T-helper 1 cell (primary cell): ENCODE data around the gene NCL.
"Not testable (repeated sequence)": the region's sequence is repeated elsewhere in the genome, so short reads cannot be mapped to it uniquely, and the experiment has no call there.

Experiments used
- DNase-seq, 5 donors: peaks; one replicate each; pipeline ENCODE4 v3.0.0-alpha.2; 2012 to 2020

The NCL gene

DNA sequence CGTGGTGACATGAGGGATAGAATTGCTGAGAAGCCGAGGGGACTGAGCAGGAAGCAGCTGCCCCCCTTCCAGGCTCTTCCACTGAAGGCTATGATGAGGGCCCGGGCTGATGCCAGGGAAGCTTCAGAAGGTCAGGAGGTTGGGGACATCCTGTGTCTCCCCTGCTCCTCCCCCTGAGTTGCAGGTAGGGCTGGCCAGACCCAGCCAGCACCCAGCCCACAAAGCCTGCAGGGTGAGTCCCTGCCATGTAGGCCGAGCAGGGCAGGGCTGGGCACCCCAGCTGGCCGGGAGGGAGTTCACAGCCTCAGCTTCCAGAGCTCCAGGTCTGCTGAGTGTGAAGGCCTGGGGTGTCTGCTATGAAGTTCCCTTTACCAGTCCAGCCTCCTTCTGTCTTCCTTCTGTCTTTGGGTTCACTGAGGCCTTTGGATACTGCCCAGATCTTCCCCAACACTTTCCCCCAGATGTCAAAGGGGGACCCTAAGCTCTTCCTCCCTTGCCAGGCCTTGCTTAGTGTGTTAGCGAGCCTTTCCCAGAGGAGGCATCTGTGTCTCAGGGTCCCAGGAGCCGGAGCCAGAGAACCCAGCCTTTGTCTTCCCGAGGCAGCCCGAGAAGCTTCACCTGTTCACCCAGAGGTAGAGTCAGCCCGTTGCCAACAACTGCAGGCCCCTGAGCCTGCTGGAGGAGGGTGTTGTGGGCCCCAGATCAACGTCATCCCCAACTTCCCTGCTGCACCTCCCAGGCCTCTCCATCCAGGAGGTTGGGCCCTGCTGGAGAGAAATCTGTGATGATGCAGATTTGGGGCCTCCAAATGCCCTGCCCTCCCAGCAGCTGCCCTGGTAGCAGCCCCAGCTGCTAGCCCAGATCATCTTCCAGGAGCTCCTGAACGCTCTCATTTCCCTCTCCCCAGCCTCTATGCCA, 3.6 kb upstream of the NCL start:
- DNase-seq, result no peak

DNA sequence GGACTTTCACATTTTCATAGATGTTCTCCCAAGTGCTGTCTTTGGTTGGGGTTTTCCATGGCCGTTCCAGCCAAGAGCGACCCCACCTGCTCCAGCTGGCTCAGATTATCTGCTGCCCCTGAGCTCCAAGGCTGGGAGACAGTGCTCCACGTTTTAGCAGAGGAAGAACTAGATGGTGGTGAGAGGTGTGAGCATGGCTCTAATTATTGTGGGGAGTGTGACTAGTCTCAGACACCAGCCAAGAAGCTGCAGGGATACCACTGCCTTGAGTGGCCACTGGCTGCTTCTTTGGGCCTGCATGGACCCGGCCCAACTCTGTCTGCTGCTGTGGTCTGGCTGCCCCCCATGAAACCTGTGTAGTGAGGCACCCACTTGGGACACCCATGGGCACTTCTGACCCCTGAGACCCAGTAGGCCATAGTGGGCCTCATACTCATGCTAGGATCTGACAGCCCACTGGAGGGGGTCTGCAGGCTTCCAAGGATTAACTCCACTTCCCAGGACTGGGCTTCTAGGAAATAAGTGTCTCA, 2.8 kb upstream of the NCL start:
- DNase-seq, result no peak

DNA sequence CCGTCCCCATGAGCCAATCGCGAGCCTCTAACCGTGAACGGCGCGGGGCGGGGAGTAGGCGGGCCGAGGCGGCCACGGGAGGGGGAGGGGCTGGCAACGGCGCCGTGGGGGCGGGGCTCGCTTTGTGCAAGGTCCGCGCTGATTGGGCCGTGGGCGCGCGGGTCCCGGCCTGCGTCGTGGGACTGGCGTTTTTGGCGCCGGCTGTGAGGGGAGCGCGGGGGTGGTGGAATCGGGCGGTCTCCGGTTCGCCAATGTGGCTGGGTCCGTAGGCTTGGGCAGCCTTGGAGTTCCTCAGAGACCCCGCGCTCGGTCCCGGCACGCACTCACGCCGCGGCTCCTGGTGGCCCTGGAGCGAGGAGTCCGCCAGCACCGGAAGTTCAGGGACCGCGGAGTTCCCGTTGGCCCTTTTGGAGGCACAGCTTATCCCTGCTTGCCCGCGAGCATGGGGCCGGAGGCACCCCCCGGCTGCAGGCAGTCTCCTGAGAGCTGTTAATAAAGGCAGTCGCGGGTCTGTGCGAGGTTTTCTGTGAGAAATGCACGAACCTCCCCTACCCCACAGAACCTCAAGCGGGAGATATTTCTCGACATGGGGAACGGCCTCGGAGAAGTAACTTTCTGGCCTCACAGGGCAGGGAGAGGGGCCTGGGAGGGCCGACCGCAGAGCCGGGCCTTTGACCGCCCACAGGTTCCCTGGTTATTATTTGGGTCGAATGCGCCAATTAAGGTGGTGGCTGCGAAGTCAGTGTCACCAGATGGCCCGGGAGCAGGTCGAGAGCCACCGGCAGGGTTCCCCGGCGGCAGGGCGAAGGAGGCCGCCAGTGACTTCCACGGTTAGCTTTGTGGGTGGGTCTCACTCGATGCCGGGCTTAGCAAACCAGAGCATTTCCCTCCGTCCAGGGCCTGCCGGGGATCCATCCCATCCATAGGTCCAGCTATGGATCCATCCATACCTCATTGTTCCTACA, 574 bp upstream of the NCL start:
- DNase-seq, result peak; percentile 43 to 98 (median 97)

DNA sequence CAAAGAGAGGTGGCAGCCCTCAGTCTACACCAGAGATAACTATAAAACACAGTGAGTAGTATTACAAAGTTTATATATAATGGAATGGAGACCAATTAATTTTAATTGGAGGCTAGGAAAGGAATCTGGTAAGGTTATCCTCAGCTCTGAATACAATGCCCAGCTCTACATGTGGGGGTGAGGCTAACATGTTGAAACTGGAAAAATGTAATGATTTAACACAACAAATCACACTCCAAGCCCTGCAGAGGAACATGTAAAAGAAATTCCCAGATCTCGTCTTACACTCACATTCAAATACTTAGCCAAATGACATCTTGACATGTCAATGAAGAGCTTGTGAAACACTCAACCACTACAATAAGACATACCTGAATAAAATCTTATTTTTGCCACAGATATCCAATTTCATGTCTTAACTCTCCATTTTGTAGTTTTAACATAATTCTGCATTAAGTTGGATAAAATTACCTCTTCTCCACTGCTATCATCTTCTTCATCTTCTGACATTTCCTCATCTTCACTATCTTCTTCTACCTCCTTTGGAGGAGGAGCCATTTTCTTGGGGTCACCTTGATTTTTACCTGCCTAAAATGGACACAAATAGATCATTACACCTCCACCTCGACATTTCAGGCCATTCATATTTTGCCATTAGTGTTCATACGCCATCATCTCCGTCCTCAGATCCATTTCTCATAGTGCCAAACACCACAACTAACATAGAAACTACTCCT, 1.4 kb downstream of the NCL start:
- no peak for DNase-seq

DNA sequence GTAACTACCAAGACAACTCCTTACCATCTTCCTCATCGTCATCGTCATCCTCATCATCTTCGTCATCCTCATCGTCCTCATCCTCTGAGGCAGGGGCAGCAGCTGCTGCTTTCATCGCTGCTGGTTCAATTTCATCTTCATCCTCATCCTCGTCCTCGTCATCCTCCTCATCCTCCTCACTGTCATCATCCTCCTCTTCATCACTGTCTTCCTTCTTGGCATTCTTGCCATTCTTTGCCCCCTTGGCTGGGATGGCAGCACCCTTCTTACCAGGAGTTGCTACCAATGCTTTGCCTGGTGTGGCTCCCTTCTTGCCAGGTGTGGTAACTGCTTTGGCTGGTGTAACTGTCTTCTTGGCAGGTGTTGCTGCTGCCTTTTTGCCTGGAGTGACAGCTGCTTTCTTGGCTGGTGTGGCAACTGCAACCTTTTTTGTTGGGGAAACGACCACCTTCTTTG, 2.7 kb downstream of the NCL start:
- no peak for DNase-seq

DNA sequence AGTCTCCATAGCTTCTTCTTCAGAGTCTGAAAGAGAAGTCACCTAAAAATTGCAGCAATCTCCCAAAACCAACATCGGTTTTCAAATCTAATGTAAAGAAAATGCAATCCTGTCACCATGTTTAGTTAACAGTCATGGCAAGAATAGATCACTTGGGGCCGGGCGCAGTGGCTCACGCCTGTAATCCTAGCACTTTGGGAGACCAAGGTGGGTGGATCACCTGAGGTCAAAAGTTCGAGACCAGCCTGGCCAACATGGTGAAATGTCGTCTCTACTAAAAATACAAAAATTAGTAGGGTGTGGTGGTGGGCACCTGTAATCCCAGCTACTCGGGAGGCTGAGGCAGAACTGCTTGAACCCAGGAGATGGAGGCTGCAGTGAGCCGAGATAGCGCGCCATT, 3.4 kb downstream of the NCL start:
- not testable (repeated sequence) for DNase-seq

DNA sequence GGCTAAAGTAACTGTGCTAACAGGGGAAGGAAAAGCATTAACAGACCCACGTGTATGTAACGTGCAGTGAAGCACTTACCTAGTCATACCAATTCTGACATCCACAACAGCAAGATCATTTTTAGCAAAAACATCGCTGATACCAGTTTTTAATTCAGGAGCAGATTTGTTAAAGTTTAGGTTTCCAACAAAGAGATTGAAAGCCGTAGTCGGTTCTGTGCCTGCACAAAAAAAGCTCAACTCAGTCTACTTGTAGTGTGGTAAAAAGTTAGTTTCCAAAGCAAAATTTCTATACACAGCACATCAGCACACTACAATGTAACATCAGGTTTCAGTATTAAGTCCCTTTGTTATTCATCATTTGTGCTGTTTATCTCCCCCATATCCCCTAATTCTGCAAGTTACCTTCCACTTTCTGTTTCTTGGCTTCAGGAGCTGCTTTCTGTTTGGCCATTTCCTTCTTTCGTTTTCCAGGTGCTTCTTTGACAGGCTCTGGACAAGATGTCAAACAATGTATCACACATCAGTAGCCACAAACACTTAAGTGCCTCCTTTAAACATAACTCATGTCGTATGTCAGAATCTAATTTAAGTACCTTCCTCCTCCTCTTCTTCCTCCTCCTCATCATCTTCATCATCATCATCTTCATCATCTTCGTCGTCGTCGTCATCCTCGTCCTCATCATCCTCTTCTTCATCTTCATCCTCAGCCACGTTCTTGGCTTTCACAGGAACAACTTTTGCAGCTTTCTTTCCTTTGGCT, 4.0 kb downstream of the NCL start:
- no peak for DNase-seq

DNA sequence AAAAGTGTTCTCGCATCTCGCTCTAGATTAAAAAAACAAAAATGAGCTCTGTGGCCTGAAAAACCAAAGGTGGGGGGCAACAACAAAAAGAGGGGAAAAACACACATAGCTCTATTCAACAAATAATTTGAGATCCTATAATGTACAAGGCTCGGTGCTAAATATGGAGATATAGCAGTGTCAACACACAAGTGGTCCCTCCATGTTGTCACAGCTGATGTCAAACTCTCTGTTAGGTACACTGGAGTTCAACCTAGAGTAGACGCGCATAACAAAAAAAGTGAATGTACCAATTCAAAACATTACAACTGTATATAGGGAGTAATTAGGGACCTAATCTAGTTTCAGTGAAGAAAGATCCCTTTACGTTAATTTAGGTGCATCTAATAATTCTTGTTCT, 5.9 kb downstream of the NCL start:
- DNase-seq, result no peak

DNA sequence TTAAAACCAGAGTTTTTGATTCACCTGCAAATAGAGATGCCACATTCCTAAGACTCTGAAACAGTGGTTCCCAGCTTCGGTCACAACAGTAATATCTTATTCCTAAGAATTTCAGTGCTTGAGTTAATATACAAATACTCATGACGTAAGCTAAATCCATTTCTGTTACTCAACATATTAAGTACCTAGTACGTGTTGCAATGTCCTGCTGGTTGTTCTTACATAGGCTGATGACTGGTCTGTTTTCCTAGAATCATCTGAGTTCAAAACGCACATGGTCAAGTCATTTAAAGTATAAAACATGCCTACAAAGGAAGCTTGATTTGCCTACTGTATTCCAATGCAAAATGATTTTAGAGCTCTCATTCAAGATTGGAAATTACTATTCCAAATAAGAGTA, 7.2 kb downstream of the NCL start:
- DNase-seq, result no peak

DNA sequence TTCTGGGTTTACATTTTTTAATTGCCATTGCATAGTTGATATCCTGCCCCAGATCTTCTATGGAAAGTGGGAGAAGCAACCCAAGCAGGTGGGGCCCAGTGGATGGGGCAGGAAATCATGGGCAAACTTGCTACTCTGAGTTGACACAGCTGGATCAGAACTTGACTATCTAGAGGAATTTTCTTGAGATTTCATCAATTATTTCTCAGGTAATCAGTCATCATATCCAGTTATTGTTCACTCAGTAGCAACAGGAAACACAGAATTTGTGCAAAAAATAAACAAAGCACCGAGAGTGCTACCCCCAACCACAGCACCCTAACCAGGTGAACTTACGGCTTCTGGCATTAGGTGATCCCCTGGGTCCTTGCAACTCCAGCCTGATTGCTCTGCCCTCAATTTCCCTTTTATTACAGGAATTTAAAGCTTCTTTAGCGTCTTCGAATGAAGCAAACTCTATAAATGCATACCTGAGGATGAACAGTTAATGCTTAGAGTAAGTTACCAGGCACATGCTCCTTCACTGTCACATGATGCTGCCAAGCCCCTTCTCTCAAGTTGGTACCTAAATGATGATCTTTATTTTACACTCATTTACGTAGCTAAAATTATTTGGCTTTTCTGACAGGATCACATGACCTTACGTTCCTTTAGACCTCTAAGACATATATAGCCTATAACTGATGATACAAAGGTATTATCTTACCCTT, 7.8 kb downstream of the NCL start:
- DNase-seq, result no peak

DNA sequence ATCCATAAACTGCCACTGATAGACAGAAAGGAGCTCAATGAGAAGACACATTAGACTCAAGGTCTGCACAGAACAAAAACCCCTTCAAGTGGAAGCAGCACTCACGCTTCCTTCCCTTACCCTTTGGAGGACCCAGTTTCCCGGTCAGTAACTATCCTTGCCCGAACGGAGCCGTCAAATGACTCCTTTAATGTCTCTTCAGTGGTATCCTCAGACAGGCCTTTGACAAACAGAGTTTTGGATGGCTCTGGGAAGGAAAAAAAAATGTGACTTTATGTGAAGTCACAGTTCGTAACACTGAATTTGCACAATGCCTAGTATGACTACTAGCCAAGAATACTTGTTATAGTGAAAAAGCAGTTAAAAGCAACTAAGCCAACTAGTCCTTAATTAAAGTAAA, 8.4 kb downstream of the NCL start:
- DNase-seq, result no peak

DNA sequence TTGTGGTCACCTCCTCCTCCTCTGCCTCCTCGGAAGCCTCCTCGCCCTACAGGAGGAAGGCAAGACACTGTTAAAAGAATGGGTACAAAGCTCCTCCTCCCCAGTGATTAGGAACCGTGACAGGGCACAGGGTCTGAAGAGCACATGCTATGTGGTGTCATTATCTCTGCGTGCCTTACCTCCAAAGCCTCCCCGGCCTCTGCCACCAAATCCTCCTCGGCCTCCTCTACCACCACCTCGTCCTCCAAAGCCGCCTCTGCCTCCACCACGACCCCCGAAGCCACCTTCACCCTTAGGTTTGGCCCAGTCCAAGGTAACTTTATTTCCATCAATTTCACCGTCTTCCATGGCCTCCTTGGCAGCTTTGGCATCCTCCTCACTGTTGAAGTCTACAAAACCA, 9.1 kb downstream of the NCL start:
- DNase-seq, result no peak

DNA sequence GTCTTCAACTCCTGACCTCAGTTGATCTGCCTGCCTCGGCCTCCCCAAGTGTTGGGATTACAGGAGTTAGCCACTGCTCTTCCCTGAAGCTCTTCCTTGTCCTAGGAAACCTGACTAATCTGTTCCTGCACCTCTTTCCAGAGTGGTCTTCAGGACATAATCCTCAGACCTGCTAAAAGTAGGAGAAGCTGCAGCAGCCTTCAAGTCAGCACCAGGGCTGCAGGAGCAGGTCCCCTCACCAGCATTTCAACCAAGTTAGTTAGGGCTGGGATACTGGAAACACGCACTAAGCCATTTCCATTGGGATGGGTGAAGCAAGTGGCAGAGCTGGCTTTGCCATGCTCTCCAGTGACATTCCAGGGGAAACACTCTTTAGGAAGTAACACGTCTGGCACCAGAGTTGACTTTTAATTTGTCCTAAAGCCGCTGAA, 9.9 kb downstream of the NCL start:
- DNase-seq, result no peak

DNA sequence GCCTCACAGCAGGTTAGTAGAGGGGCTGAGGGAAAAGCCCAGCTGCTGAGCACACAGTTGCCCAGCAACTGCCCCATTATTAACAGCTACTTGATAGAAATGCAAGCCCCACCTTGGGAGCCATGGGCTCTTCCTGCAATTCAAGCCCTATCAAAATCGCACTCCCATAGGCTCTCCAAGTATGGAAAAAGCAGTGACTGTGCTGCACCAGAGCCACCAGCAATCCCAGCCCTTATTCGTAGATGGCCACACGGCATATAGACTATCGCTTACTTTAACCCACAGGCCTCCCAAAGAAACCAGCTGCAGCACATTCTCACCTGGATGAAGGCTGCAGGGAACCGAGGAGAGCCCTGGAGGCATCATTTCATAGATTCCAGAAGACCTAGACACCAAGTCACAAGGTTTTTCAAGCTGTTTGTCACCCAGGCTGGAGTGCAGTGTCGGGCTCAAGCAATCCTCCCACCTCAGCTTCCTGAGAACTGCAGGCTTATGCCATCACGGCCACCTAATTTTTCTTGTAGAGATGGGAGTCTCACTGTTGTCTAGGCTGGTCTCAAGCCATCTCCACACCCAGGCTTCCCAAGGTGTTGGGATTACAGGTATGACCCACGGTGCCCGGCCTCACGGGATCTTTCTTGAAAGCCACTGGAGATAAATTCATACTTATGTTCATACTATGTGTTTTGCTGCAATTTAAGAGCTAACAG, 11.3 kb downstream of the NCL start:
- no peak for DNase-seq

DNA sequence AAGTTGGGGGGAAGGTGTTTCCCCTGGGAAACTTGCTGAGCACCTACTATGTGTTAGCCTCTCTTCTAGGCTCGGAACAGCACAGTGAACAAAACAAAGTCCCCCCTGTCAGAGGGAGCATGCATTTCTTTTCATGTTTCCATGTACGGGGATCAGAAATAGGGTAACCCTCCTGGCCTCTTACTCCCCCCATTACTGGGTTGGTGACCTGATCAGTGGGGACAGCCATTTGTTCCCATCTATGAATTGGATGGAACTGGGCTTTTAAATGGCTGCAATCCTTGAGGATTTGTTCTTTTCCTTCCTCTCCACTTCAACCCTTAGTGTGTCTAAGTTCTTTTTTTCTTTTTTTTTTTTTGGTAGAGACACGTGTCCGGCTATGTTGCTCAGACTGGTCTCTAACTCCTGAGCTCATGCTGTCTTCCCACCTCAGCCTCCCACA, 13.7 kb downstream of the NCL start:
- no peak for DNase-seq

DNA sequence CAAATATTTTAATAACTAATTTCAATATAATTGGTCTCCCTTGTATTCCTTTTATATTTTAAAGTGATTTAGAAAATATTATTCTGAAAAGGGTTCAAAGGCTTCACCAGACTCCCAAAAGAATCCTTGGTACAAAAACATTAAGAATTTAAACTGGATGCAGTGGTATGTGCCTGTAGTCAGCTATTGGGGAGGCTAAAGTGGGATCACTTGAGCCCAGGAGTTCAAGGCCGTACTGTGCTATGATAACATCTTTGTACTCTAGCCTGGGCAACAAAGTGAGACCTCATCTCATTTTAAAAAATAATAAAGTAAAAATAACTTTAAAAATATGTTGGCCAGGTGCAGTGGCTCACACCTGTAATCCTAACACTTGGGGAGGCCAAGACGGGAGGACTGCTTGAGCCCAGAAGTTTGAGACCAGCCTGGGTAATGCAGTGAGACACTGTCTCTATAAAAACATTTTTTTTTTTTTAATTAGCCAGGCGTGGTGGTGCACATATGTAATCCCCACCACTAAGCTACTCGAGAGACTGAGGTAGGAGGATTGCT, 14.7 kb downstream of the NCL start:
- DNase-seq, result no peak

DNA sequence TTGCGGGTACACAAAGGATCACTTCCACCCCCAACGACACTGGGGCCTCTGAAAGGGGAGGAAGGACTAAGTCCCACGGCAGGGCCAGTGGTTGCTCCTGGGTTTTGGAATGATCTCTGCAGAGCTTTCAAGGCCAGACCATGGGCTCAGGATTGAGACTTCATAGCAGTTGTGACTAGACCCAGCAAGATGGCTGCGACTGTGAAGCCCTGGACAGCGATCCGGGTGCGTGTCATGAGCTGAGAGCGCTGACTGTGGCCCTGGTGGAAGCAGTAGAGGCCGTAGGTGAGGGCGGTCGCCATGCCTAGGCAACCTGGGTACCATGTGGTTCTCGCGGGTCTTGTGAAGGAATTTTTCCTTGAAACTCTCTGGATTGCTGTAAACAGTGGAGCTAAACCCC, 27.3 kb downstream of the NCL start:
- DNase-seq, result no peak

DNA sequence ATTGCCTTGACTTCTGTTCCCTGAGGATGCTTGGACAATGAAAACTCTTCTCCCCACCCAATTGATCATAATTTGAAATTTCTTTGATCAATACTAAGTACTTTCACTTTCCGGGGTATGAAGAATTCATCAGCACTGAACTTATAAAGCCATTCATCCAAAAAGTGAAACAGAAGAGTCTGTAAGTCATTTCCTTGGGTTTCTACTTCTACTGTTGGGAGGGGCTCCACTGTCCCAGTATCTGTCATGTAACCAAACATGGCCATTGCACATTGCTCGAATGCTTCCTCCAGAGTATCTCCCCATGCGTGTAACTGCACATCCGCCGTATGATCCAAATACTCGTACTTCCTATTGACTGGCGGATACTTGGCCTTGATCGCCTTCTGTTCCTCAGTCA, 30.3 kb downstream of the NCL start:
- no peak for DNase-seq

DNA sequence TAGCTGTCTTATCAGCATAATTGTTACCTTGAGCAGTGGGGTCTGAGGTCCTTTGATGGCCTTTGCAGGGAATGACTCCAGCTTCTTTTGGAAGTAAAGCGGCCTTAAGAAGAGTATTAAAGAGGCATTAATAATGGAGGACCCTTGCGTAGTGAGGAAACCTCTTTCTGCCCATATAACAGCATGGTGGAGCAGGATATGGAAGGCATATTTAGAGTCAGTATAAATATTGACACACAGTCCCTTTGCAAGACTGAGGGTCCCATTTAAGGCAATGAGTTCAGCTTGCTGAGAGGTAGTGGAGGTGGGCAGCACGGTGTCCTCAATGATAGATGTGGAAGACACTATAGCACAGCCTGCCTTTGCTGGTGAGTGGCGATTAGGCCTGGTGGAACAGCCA, 32.7 kb downstream of the NCL start:
- no peak for DNase-seq

DNA sequence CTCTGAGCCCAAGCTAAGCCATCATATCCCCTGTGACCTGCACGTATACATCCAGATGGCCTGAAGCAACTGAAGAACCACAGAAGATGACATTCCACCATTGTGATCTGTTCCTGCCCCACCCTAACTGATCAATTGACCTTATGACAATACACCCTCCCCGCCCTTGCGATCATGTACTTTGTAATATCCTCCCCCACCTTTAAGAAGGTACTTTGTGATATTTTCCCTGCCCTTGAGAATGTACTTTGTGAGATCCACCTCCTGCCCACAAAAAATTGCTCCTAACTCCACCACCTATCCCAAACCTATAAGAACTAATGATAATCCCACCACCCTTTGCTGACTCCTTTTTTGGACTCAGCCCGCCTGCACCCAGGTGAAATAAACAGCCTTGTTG, 33.8 kb downstream of the NCL start:
- DNase-seq, result not testable (repeated sequence)
